NCI-H460 (cell line): Measurements from ENCODE around the gene SEC24A. TPM values are rescaled to one million over a fixed set of nuclear protein-coding genes. Genes with fewer than 3 reads are reported as not detected.
A peak's percentile ranks its signal among the peaks of the same experiment; 100 is the strongest.
"Not testable (repeated sequence)": the region's sequence is repeated elsewhere in the genome, so short reads cannot be mapped to it uniquely, and the experiment has no call there.

Experiments used
- DNase-seq: peaks from one replicate; pipeline ENCODE4 v3.0.0-alpha.2; 2016; ENCODE audit warnings: low read depth; ENCODE audit errors: extremely low read depth
- polyA plus RNA-seq: library from polyadenylated mRNA; depleted of rRNA; stranded (reverse); fragments of >200 nt; gene quantifications from 2 replicates; pipeline ENCODE4 v1.2.3, GENCODE V29; 2014; cell fraction: nucleus; rRNA removed
- total RNA-seq: library from RNA; depleted of rRNA; stranded (reverse); fragments of >200 nt; shearing (Covaris generic); gene quantifications from 2 replicates; pipeline ENCODE4 v1.2.3, GENCODE V29; 2014; rRNA removed

SEC24A gene
- 15.0 and 17.3 TPM in 2 replicates for total RNA-seq
- 6.1 and 14.6 TPM in 2 replicates for polyA plus RNA-seq

GRCh38 chr5:134648425-134649162, at the start of gene SEC24A:
SEC24A (plus strand) TSS chr5:134648785; CDS start chr5:134649077, 292 bp downstream.
- peak; percentile 84 for DNase-seq

GRCh38 chr5:134599820-134600219, 48.8 kb upstream of the SEC24A start:
- not testable (repeated sequence) for DNase-seq

GRCh38 chr5:134600600-134600999, 48.0 kb upstream of the SEC24A start:
- DNase-seq, result no peak

- DNase-seq, result no peak
Observed at GRCh38 chr5:134603059-134603458, 45.5 kb upstream of the SEC24A start.

GRCh38 chr5:134604908-134605307, 43.7 kb upstream of the SEC24A start:
- DNase-seq, result no peak

GRCh38 chr5:134606726-134607125, 41.9 kb upstream of the SEC24A start:
- DNase-seq, result no peak

- DNase-seq, result no peak
Observed at GRCh38 chr5:134608555-134608954, 40.0 kb upstream of the SEC24A start.

GRCh38 chr5:134609232-134609851, 39.2 kb upstream of the SEC24A start:
- no peak for DNase-seq

- no peak for DNase-seq
Observed at GRCh38 chr5:134610725-134611124, 37.9 kb upstream of the SEC24A start.

- no peak for DNase-seq
Observed at GRCh38 chr5:134611515-134611914, 37.1 kb upstream of the SEC24A start.

GRCh38 chr5:134614450-134615085, 34.0 kb upstream of the SEC24A start:
- DNase-seq, result no peak

GRCh38 chr5:134620634-134621033, 28.0 kb upstream of the SEC24A start:
- no peak for DNase-seq

- no peak for DNase-seq
Observed at GRCh38 chr5:134625559-134625958, 23.0 kb upstream of the SEC24A start.

- DNase-seq, result no peak
Observed at GRCh38 chr5:134626369-134627014, 22.1 kb upstream of the SEC24A start.

- no peak for DNase-seq
Observed at GRCh38 chr5:134634227-134634626, 14.4 kb upstream of the SEC24A start.

GRCh38 chr5:134635366-134635765, 13.2 kb upstream of the SEC24A start:
- DNase-seq, result not testable (repeated sequence)

- no peak for DNase-seq
Observed at GRCh38 chr5:134637116-134637721, 11.4 kb upstream of the SEC24A start.

- no peak for DNase-seq
Observed at GRCh38 chr5:134638760-134639201, 9.8 kb upstream of the SEC24A start.

GRCh38 chr5:134642931-134643530, 5.6 kb upstream of the SEC24A start:
- DNase-seq, result no peak

- peak; percentile 8 for DNase-seq
Observed at GRCh38 chr5:134647750-134648424, 698 bp upstream of the SEC24A start.
